Anterior cingulate cortex (tissue), 58 donors: ENCODE results near the gene ELK4.

Source experiments
- DNase-seq, 58 donors: peaks; one replicate each; lab custom pipeline; 2025; lab: John Stamatoyannopoulos, UW

ELK4 gene

GRCh38 chr1:205570796-205571537 is 60.8 kb downstream of the ELK4 start:
- DNase-seq, result no peak

GRCh38 chr1:205570173-205570501 is 61.7 kb downstream of the ELK4 start:
- no peak for DNase-seq

GRCh38 chr1:205569411-205570172 is 62.2 kb downstream of the ELK4 start:
- DNase-seq, result peak in 8 of 58 donors; percentile 12 to 67 (median 32)

GRCh38 chr1:205568469-205569361 is 63.1 kb downstream of the ELK4 start:
- peak in 5 of 58 donors; percentile 18 to 67 (median 30) for DNase-seq

- DNase-seq, result no peak
Measured at GRCh38 chr1:205568135-205568468, 63.7 kb downstream of the ELK4 start.

- no peak for DNase-seq
Measured at GRCh38 chr1:205567716-205568115, 64.1 kb downstream of the ELK4 start.

- no peak for DNase-seq
Measured at GRCh38 chr1:205565799-205566198, 66.0 kb downstream of the ELK4 start.

- DNase-seq, result no peak
Measured at GRCh38 chr1:205563927-205564441, 67.8 kb downstream of the ELK4 start.

GRCh38 chr1:205561501-205562203 is 70.2 kb downstream of the ELK4 start:
- DNase-seq, result no peak
